Colonic mucosa (tissue), 4 donors: ENCODE data around the gene ORM2. TPM values are rescaled to one million over a fixed set of nuclear protein-coding genes. Genes with fewer than 3 reads are reported as not detected.

ENCODE experiments used
- DNase-seq: peaks from one replicate; pipeline ENCODE4 v3.0.0-alpha.2; 2020
- H3K27ac ChIP-seq: fragments of 200-600 bp; one replicate; pipeline ENCODE4 v1.8.0; 2021
- H3K27me3 ChIP-seq: fragments of 200-600 bp; one replicate; pipeline ENCODE4 v1.8.0; 2021
- H3K36me3 ChIP-seq: fragments of 200-600 bp; one replicate; pipeline ENCODE4 v1.8.0; 2021
- H3K4me1 ChIP-seq: fragments of 200-600 bp; one replicate; pipeline ENCODE4 v1.8.0; 2021; ENCODE audit warnings: mild to moderate bottlenecking
- H3K4me3 ChIP-seq: fragments of 200-600 bp; one replicate; pipeline ENCODE4 v1.8.0; 2021
- H3K9ac ChIP-seq, 2 donors: one replicate each; pipeline ENCODE4 v1.7.0; 2013; ENCODE audit warnings: control low read depth in 2 of 2, low read depth in 2 of 2, low read length in 2 of 2
- H3K9me3 ChIP-seq: fragments of 200-600 bp; one replicate; pipeline ENCODE4 v1.8.0; 2021
- CTCF ChIP-seq: fragments of 200-600 bp; IDR thresholded peaks from one replicate; pipeline ENCODE4 v1.8.0; 2022; ENCODE audit warnings: antibody characterized with exemption, mild to moderate bottlenecking
- intact Hi-C: fragments of 100-400 bp; cut with DNase I; formaldehyde crosslinking; loops from one replicate; pipeline ENCODE4 v1.14.1; 2022
- total RNA-seq, 2 donors: library from RNA; stranded (reverse); fragmentation: NEBNext Ultra II Directional in 1 of 2; extraction: Animal tissue kit (Norgen Biotek cat#: 25700) in 1 of 2; gene quantifications; one replicate each; pipeline ENCODE4 v1.2.1, GENCODE V29; 2021
- donor health status: healthy.
- donor health status: DM: no; HTN: no; CAD: no.
- donor health status: DM: no; HTN: no; CAD: no.

Gene ORM2
- total RNA-seq, 2 donors from 2014 or later = 2.4 TPM; not detected in 1

- H3K4me1 ChIP-seq = no peaks in the 10 kb centered on the region
- H3K9ac ChIP-seq = no peak overlapping the region
- no peak overlapping the region for H3K27ac ChIP-seq
- no peaks in the 10 kb centered on the region for H3K27me3 ChIP-seq
- DNase-seq = no peak
- intact Hi-C loops = no loop called here
- no peaks in the 10 kb centered on the region for H3K9me3 ChIP-seq
- H3K36me3 ChIP-seq = peaks cover 10% of the 10 kb centered on the region
- H3K4me3 ChIP-seq = no peak overlapping the region
- no peak for TF ChIP-seq CTCF
Measured at GRCh38 chr9:114375386-114376175, 45.9 kb downstream of the ORM2 start.

- peaks cover 10% of the 10 kb centered on the region for H3K36me3 ChIP-seq
- H3K4me1 ChIP-seq = no peaks in the 10 kb centered on the region
- no peaks in the 10 kb centered on the region for H3K27me3 ChIP-seq
- no peak for TF ChIP-seq CTCF
- H3K4me3 ChIP-seq = no peak overlapping the region
- H3K9ac ChIP-seq = no peak overlapping the region
- DNase-seq = no peak
- no peaks in the 10 kb centered on the region for H3K9me3 ChIP-seq
- H3K27ac ChIP-seq = no peak overlapping the region
- intact Hi-C loops = no loop called here
Measured at GRCh38 chr9:114376586-114377445, 47.1 kb downstream of the ORM2 start.

- H3K27ac ChIP-seq = no peak overlapping the region
- no peak overlapping the region for H3K9ac ChIP-seq
- no peak overlapping the region for H3K4me3 ChIP-seq
- H3K36me3 ChIP-seq = peaks cover 10% of the 10 kb centered on the region
- no peaks in the 10 kb centered on the region for H3K4me1 ChIP-seq
- TF ChIP-seq CTCF = no peak
- intact Hi-C loops = no loop called here
- no peaks in the 10 kb centered on the region for H3K9me3 ChIP-seq
- H3K27me3 ChIP-seq = no peaks in the 10 kb centered on the region
- DNase-seq = no peak
Measured at GRCh38 chr9:114378016-114378415, 48.3 kb downstream of the ORM2 start.

- intact Hi-C loops = no loop called here
- Histone ChIP-seq H3K36me3 (peaks cover 10% of the 10 kb centered on the region), H3K4me1 (no peaks in the 10 kb centered on the region)
Measured at GRCh38 chr9:114378883-114379282, 49.2 kb downstream of the ORM2 start.

More at GRCh38 chr9:114378883-114379282, 49.2 kb downstream of the ORM2 start:
- DNase-seq = no peak
- no peak for TF ChIP-seq CTCF
- Histone ChIP-seq H3K9me3 (no peaks in the 10 kb centered on the region), H3K4me3 (no peak overlapping the region), H3K9ac (no peak overlapping the region), H3K27ac (no peak overlapping the region), H3K27me3 (no peaks in the 10 kb centered on the region)

Other genes with a start within 250 kb of the ORM2 start
- gene KIF12, start 230.6 kb upstream of the ORM2 start, total RNA-seq = 10 to 100 TPM; 27.2 to 33.8 TPM
- gene COL27A1, start 174.3 kb upstream of the ORM2 start, total RNA-seq = 1 to 10 TPM; 2.9 to 4.2 TPM
- gene ORM1, start 6.8 kb upstream of the ORM2 start, total RNA-seq = 10 to 100 TPM in 1 of 2 donors, not detected in 1; 10.3 TPM
- gene AKNA, start 58.1 kb downstream of the ORM2 start, total RNA-seq = 10 to 100 TPM; 26.9 to 44.9 TPM
- gene WHRN, start 175.6 kb downstream of the ORM2 start, total RNA-seq = 1 to 10 TPM; 3.3 to 3.6 TPM